HG03280 (cell line): ENCODE results near the gene DUSP5.

Source experiments
- ATAC-seq: cut with Tn5 transposase; IDR thresholded peaks from one replicate; pipeline ENCODE4 v1.9.1; 2021; ENCODE audit warnings: mild to moderate bottlenecking, moderate library complexity; ENCODE audit not compliant: unreplicated experiment

Gene DUSP5

GRCh38 chr10:110479710-110480109, 18.0 kb upstream of the DUSP5 start:
- ATAC-seq: no peak

- no peak for ATAC-seq
Observed at GRCh38 chr10:110480387-110480786, 17.3 kb upstream of the DUSP5 start.

GRCh38 chr10:110481919-110482318, 15.8 kb upstream of the DUSP5 start:
- ATAC-seq: no peak

GRCh38 chr10:110483633-110484032, 14.1 kb upstream of the DUSP5 start:
- no peak for ATAC-seq

GRCh38 chr10:110485541-110485940, 12.2 kb upstream of the DUSP5 start:
- no peak for ATAC-seq

- ATAC-seq: no peak
Observed at GRCh38 chr10:110486680-110487410, 10.9 kb upstream of the DUSP5 start.

GRCh38 chr10:110487411-110488331, 10.0 kb upstream of the DUSP5 start:
- ATAC-seq: no peak

- no peak for ATAC-seq
Observed at GRCh38 chr10:110488332-110488681, 9.4 kb upstream of the DUSP5 start.

DNA sequence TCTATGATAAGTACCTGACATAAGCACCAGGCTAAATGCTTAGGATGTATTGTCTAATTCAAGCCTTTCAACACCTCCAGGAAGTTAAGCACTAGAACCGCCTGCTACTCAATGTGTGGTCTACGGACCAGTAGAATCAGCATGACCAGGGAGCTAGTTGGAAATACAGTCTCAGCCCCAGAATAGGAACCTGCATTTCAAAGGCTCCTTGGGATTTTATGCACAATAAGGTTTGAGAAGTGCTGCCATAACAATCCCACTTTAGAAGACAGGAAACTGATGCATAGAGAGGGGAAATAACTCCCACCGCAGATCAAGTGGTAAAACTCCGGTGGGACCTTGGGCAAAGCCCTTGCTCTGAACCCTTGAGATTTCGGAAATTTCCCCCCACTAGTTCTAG, 8.8 kb upstream of the DUSP5 start:
- no peak for ATAC-seq

DNA sequence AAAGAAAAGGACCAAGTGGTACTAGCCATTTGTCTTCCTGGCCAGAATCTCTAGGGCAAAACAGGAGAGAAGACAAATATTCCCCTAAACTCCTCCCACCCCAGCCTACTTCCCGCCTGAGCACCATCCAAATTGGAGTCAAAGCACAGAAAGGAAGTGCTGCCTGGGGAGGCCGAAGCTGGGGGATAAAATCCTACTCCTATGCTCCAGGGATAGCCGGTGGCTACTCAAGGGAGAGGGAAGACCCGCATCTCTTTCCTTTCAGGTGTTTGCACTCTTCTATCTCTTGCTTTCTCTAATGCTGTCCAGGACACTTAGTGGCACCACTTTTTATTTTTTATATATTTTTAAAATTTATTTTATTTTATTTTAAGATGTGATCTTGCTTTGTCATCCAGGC, 7.1 kb upstream of the DUSP5 start:
- no peak for ATAC-seq

DNA sequence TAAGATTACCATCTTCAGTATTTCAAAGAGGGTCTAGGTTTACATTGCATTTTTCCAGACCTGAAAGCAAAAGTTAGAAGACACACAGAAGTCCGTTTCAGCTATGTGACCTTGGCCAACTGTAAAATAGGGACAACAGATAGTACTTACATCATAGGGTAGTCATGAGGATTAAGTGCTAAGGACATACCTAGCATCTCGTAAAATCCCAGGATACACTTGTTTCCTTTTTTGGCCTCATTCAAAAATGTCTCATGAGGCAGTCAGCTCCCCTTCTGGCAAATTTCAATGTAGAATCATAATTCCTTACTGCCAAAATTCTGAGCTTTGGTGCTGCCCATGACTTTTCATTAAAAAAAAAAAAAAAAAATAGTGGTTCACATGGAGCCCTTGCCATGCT, 6.4 kb upstream of the DUSP5 start:
- no peak for ATAC-seq

DNA sequence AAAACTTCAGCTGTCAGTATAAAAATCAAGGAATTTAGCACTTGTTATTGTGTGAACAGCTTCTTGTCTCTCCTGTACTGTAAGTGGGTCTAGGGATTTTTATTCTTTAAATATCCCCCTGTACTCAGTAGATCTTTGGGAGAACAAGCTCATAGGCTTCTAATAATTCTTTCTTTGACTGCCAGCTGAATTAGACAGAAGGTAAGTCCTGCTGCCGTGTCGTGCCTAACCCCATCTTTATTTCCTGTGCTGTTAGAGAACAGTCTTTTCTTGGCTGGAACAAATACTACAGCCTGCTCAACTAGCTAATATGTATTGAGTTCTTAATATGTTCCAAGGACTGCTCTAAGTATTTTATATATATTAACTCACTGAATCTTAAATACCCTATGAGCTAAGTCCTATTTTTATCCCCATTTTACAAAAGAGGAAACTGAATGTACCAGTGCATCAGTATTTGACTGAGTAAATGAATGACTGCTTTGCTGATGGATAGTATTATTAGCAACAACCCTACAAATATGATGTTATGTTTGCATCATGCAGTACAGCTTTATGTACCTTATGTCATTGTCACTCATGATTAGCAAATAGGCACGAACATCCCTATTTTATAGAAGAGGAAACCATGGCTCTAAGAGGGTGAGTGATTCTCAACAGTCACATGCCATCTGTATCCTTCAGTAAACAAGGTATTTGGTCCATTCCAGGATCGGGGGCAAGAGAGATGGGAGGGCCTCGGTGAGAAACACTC, 5.5 kb upstream of the DUSP5 start:
- ATAC-seq: no peak

DNA sequence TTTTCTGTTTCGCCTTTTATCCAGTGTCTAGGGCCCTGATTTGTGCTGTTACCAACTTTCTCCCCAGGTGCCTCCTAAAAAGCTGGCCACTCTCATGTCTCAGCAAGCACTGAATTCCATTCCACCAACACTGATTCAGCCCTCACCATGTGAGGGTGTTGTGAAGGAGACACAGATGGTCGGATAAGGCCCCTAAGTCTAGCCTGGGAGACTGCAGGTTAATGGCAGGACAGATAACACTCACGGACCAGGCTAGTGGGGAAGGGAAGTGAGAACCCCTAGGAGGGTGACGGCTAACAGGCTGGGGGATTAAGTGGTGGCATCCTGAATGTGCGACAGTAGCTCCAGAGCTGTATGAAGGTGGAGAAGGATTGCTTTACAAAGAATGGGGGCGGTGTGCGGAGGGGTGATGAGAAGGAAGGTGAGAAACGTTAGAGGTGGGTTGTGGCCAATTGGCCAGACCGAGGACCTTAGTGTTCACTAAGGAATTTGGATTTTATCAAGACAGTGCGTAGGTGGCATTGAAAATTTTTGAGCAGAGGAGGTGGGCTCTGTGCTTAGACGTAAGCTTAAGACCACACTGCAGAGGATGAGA, 3.8 kb upstream of the DUSP5 start:
- ATAC-seq: no peak

DNA sequence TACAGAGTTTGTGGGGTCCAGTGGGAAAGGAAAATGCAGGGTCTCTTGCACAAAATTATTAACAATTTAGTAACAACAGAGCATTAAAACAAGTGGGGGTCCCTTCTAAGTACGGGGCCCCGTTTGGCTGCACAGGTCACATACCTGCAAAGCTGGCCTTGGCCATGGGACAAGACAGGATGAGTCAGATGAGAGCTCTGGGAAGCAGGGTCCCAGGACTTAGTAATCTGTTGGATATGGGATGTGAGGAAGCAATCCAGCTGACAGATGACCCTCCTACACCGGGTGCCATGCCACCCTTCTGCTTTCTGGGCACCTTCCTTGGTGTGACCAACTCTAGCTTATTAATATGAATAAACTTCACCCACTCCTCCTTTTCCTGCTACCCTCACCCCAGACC, 3.2 kb upstream of the DUSP5 start:
- no peak for ATAC-seq

DNA sequence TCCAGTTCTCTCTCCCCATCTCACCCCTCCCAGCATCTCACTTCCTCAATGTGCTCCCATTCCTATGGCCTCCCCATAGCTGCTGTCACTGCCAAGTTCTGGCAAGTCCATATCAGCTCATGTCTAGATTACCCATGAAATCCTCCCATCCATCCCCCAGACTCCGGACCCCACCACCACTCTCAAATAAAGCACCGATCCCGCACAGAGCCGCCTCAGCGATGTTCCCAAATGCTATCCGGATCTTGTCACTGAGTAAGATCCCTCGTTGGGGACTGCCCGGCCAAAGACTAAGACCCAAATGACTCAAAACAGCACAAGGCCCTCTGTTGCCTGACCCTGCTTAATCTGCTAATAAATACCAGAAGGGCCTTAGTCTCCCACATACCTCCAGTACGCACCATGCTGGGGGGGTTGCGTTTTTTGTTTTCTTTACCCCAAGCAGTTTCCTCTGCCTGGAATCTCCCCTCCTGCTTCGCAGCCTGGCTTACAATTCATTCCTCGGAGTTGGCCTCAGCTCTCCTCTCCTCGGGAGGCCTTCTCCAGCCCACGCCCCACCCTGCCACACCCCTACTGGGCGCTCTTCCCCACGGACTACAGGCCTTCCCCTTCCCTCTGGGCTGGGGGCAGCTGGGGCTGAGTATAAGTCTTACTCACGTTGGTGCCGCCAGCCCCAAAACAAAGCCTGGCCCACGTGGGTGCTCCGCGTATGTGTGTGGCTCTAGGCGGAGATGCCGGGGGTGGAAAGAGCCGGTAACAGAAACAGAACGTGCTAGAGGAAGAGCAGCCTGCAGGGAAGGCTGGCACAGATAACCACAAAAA, 1.8 kb upstream of the DUSP5 start:
- no peak for ATAC-seq

DNA sequence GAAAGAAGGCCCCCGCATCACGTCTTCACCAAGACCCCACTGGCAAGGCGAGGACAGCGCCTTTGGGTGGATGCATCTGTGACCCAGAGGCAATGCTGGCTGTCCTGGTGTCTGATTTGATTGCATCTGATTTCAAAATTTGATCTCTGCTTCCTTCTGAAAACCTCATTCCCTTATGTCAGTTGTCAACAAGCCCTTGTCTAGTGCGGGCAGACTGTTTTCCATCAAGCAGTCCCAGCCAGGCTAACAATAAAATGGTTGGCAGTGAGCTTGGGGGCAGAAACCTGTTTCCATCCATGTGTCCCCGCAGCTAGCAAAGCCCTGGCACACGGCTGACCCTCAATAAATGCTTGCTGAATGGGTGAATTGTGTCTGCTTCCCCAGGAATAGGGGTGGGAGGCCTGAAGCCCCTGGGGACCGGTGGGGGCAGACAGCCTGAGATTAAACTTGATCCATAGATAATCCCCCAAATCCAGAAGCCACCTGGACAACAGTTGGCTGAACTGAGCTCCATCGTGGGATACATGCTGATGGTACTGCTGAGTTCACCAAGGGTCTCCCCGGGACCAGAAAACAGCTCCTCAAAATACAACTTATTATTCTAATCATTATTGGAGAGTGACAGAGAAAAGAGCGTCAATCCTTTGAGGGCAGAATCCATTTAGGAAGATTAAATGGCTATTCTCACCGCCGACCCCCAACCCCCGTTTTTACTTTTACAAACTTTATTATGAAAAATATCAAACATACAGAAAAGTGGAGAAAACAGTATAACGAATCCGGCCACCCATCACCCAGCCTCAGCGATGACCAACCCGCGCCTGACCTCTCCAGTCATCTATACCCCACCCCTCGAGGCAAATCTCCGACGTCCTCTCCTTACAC, 912 bp upstream of the DUSP5 start:
- no peak for ATAC-seq

GRCh38 chr10:110498087-110498981, 627 bp downstream of the DUSP5 start:
- ATAC-seq: peak; percentile 23
